ENCODE results near the gene CDK19.

DNA sequence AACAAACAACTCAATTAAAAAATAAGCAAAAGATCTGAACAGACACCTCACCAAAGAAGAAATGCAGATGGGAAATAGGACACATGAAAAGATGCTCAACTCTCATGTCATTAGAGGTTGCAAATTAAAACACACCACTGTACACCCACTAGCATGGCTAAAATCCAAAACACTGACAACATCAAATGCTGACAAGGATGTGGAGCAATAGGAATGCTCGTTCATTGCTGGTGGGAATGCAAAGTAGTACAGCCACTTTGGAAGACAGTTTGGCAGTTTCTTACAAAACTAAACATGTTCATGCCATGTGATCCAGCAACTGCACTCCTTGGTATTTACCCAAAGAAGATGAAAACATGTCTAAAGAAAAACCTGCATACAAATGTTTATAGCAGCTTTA lies 47.2 kb downstream of the CDK19 start:
- no peak for TF ChIP-seq CTCF (conservative IDR thresholded peaks at IDR 0.05)
- no peak for TF ChIP-seq EZH2 (IDR thresholded peaks at IDR 0.05; ENCODE audit: low read depth)

All from PC-9 (cell line).